Uterus (tissue), 2 donors: ENCODE results near the gene OMD.

Source experiments
- CTCF ChIP-seq, 4 experiments: fragments of 200-600 bp in 2 of 4; fragments of 450-650 bp in 2 of 4; sonication (generic) in 2 of 4; IDR thresholded peaks; one replicate each; pipeline ENCODE4 v1.5.1; 2016 to 2019; ENCODE audit warnings: antibody characterized with exemption in 4 of 4, mild to moderate bottlenecking in 2 of 4, moderate library complexity in 1 of 4
- POLR2A ChIP-seq, 2 donors: fragments of 450-650 bp; IDR thresholded peaks; one replicate each; pipeline ENCODE4 v1.6.1; 2016; ENCODE audit warnings: antibody characterized with exemption in 2 of 2, mild to moderate bottlenecking in 1 of 2, moderate library complexity in 1 of 2

- TF ChIP-seq POLR2A (IDR thresholded peaks at IDR 0.05): no peak
- no peak for TF ChIP-seq CTCF (IDR thresholded peaks at IDR 0.05)
Measured at GRCh38 chr9:92429836-92430235, 5.6 kb upstream of the OMD start.
